Neural cell (in vitro differentiated cells): ENCODE data around the gene LCN9. TPM values are rescaled to one million over a fixed set of nuclear protein-coding genes. Genes with fewer than 3 reads are reported as not detected.

Experiments
- H2AFZ ChIP-seq: fragments of 200-600, 300-800 bp; sonication (generic), shearing (Covaris generic); 2 replicates; pipeline ENCODE4 v1.6.0; 2014; ENCODE audit warnings: low read depth, mild to moderate bottlenecking, antibody characterized with exemption, low read length, moderate library complexity
- H3F3A ChIP-seq: fragments of 200-600 bp; shearing (Covaris generic); 2 replicates; pipeline ENCODE4 v1.6.1; 2016; ENCODE audit warnings: mild to moderate bottlenecking, moderate library complexity, mixed read lengths, antibody characterized with exemption, low read length; ENCODE audit not compliant: insufficient read depth, poor library complexity, severe bottlenecking
- H3K27ac ChIP-seq: fragments of 200-600, 300-800 bp; sonication (generic), shearing (Covaris generic); 2 replicates; pipeline ENCODE4 v1.5.1; 2014; ENCODE audit warnings: mild to moderate bottlenecking, low read length, moderate library complexity
- H3K27me3 ChIP-seq: fragments of 300-800, 200-600 bp; sonication (generic), shearing (Covaris generic); 2 replicates; pipeline ENCODE4 v1.6.0; 2014; ENCODE audit warnings: mild to moderate bottlenecking, low read depth, low read length, moderate library complexity; ENCODE audit not compliant: insufficient read depth
- H3K36me3 ChIP-seq: fragments of 300-800, 200-600 bp; sonication (generic), shearing (Covaris generic); 2 replicates; pipeline ENCODE4 v1.5.1; 2014; ENCODE audit warnings: mild to moderate bottlenecking, antibody characterized with exemption, low read length, moderate library complexity; ENCODE audit not compliant: insufficient read depth
- H3K4me2 ChIP-seq: fragments of 300-800, 200-600 bp; sonication (generic), shearing (Covaris generic); 2 replicates; pipeline ENCODE4 v1.6.0; 2014; ENCODE audit warnings: mild to moderate bottlenecking, low read length
- H3K4me3 ChIP-seq: fragments of 300-800, 200-600 bp; sonication (generic), shearing (Covaris generic); 2 replicates; pipeline ENCODE4 v1.5.1; 2014; ENCODE audit warnings: mild to moderate bottlenecking, low read length, moderate library complexity
- H3K79me2 ChIP-seq: fragments of 200-600 bp; shearing (Covaris generic); replicated peaks from 2 replicates; pipeline ENCODE4 v1.6.0; 2014; ENCODE audit warnings: mild to moderate bottlenecking, low read length, moderate library complexity; ENCODE audit not compliant: insufficient read depth
- H3K9ac ChIP-seq: fragments of 300-800, 200-600 bp; sonication (generic), shearing (Covaris generic); 2 replicates; pipeline ENCODE4 v1.6.1; 2016; ENCODE audit warnings: mild to moderate bottlenecking, low read length, mixed read lengths
- H3K9me2 ChIP-seq: fragments of 200-600 bp; shearing (Covaris generic); 2 replicates; pipeline ENCODE4 v1.6.1; 2016; ENCODE audit warnings: mild to moderate bottlenecking, low read length, mixed read lengths; ENCODE audit not compliant: insufficient read depth
- H3K9me3 ChIP-seq: fragments of 200-600, 300-800 bp; sonication (generic), shearing (Covaris generic); 2 replicates; pipeline ENCODE4 v1.6.1; 2016; ENCODE audit warnings: mild to moderate bottlenecking, mixed run types, low read length, moderate library complexity, mixed read lengths
- H4K20me1 ChIP-seq: fragments of 200-600 bp; shearing (Covaris generic); 2 replicates; pipeline ENCODE4 v1.6.1; 2016; ENCODE audit warnings: mild to moderate bottlenecking, mixed run types; ENCODE audit not compliant: insufficient read depth
- CTCF ChIP-seq: fragments of 450-650 bp; IDR thresholded peaks from 2 replicates; pipeline ENCODE4 v1.5.1; 2014; ENCODE audit warnings: antibody characterized with exemption, mild to moderate bottlenecking, moderate library complexity; ENCODE audit not compliant: poor library complexity, severe bottlenecking
- EP300 ChIP-seq: fragments of 450-650 bp; conservative IDR thresholded peaks from 2 replicates; pipeline ENCODE4 v1.6.1; 2014; ENCODE audit warnings: antibody characterized with exemption, mild to moderate bottlenecking, moderate library complexity; ENCODE audit not compliant: poor library complexity, severe bottlenecking
- EZH2 ChIP-seq: fragments of 200-600, 300-800 bp; shearing (Covaris generic), sonication (generic); IDR thresholded peaks from 2 replicates; pipeline ENCODE4 v1.6.1; 2014; ENCODE audit warnings: antibody characterized with exemption, low read length, borderline replicate concordance, mild to moderate bottlenecking; ENCODE audit not compliant: insufficient read depth, poor library complexity, severe bottlenecking
- MXI1 ChIP-seq: fragments of 450-650 bp; conservative IDR thresholded peaks from 2 replicates; pipeline ENCODE4 v1.6.1; 2014; ENCODE audit warnings: antibody characterized with exemption, mild to moderate bottlenecking; ENCODE audit not compliant: poor library complexity, severe bottlenecking
- POLR2AphosphoS5 ChIP-seq: IDR thresholded peaks from 2 replicates; pipeline ENCODE4 v1.6.1; 2012
- RAD21 ChIP-seq: fragments of 450-650 bp; conservative IDR thresholded peaks from 2 replicates; pipeline ENCODE4 v1.6.1; 2014; ENCODE audit warnings: antibody characterized with exemption, mild to moderate bottlenecking, moderate library complexity
- SMC3 ChIP-seq: fragments of 450-650 bp; conservative IDR thresholded peaks from 2 replicates; pipeline ENCODE4 v1.6.1; 2014; ENCODE audit warnings: antibody characterized with exemption, mild to moderate bottlenecking, moderate library complexity; ENCODE audit not compliant: poor library complexity
- TAF1 ChIP-seq: IDR thresholded peaks from 2 replicates; pipeline ENCODE4 v1.6.1; 2012; ENCODE audit warnings: low read depth
- polyA plus RNA-seq: library from polyadenylated mRNA; depleted of rRNA; stranded (reverse); fragments of >200 nt; gene quantifications from 2 replicates; pipeline ENCODE4 v1.2.3, GENCODE V29; 2014
- TF ChIP-seq, protein P1 (sequence below): IDR thresholded peaks from 2 replicates; pipeline ENCODE4 v1.6.1; 2012; ENCODE audit warnings: borderline replicate concordance

The LCN9 gene
- polyA plus RNA-seq, 1 donor from 2014 or later, result 2.5 TPM

DNA sequence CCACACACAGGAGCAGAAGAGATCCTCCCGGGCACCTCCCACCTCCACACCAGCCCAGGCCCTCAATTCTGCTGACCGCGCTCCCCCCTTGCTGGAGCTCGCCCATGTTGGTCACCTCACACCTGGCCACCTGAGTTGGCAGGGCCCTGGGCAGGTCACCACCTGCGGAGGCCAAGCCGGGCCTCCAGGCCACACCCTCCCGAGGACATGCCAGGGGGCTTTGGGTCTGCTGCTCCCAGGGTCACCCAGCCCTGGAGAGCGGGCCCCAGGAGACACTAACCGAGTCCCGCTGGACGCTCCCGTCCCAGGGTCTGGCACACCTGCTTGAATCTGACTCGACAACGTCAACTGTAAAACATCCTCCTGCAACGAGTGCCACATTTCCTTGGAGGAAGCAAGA is 34.1 kb downstream of the LCN9 start:
- TF ChIP-seq TAF1 (no peak), SMC3 (no peak), EZH2 (no peak), RAD21 (no peak), MXI1 (no peak)
- TF ChIP-seq, protein P1, sequence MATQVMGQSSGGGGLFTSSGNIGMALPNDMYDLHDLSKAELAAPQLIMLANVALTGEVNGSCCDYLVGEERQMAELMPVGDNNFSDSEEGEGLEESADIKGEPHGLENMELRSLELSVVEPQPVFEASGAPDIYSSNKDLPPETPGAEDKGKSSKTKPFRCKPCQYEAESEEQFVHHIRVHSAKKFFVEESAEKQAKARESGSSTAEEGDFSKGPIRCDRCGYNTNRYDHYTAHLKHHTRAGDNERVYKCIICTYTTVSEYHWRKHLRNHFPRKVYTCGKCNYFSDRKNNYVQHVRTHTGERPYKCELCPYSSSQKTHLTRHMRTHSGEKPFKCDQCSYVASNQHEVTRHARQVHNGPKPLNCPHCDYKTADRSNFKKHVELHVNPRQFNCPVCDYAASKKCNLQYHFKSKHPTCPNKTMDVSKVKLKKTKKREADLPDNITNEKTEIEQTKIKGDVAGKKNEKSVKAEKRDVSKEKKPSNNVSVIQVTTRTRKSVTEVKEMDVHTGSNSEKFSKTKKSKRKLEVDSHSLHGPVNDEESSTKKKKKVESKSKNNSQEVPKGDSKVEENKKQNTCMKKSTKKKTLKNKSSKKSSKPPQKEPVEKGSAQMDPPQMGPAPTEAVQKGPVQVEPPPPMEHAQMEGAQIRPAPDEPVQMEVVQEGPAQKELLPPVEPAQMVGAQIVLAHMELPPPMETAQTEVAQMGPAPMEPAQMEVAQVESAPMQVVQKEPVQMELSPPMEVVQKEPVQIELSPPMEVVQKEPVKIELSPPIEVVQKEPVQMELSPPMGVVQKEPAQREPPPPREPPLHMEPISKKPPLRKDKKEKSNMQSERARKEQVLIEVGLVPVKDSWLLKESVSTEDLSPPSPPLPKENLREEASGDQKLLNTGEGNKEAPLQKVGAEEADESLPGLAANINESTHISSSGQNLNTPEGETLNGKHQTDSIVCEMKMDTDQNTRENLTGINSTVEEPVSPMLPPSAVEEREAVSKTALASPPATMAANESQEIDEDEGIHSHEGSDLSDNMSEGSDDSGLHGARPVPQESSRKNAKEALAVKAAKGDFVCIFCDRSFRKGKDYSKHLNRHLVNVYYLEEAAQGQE, result no peak
- Histone ChIP-seq H3K79me2 (no peaks in the 10 kb centered on the region), H2AFZ (no peak overlapping the region), H3K36me3 (no peaks in the 10 kb centered on the region), H3K9me3 (no peaks in the 10 kb centered on the region), H3K27me3 (peaks cover under 1% of the 10 kb centered on the region), H3K4me3 (no peak overlapping the region), H3K27ac (no peak overlapping the region), H3F3A (no peaks in the 10 kb centered on the region), H4K20me1 (no peaks in the 10 kb centered on the region), H3K4me2 (no peak overlapping the region), H3K9me2 (no peaks in the 10 kb centered on the region), H3K9ac (no peak overlapping the region)

DNA sequence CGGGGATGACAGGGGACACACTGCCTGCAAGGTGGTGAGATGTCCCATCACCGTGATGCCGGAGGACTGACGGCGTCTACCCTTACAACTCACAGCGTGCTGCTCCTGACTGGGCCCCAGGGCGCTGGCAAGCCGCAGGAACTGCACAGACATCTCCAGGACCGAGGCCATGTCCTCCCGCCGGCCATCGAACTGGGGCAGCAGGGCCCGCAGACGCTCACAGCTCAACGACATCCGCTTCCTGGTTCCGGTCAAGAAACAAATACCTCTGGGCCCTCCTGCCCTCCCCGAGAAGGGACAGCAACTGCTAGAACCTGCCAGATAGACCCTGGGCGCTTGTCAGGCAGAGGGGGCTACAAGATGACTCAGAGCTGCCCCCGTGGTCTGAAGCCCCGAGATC is 35.1 kb downstream of the LCN9 start:
- Histone ChIP-seq H3K9me3 (no peaks in the 10 kb centered on the region), H3F3A (no peaks in the 10 kb centered on the region), H3K9me2 (no peaks in the 10 kb centered on the region), H3K4me3 (no peak overlapping the region), H3K9ac (no peak overlapping the region), H3K27me3 (peaks cover 4% of the 10 kb centered on the region), H3K27ac (no peak overlapping the region), H4K20me1 (no peaks in the 10 kb centered on the region), H3K4me2 (no peak overlapping the region), H3K79me2 (no peaks in the 10 kb centered on the region), H3K36me3 (no peaks in the 10 kb centered on the region), H2AFZ (no peak overlapping the region)
- TF ChIP-seq POLR2AphosphoS5 (no peak), TAF1 (no peak), SMC3 (no peak), MXI1 (no peak), EZH2 (no peak), CTCF (no peak), EP300 (no peak), RAD21 (no peak)
- TF ChIP-seq, protein P1, result no peak
